HG02870 (cell line): ENCODE results near the gene AQP12A.
"Not testable (repeated sequence)": the region's sequence is repeated elsewhere in the genome, so short reads cannot be mapped to it uniquely, and the experiment has no call there.

Experiments
- ATAC-seq: cut with Tn5 transposase; IDR thresholded peaks from one replicate; pipeline ENCODE4 v1.9.1; 2021; ENCODE audit warnings: mild to moderate bottlenecking, moderate library complexity; ENCODE audit not compliant: unreplicated experiment

The AQP12A gene, protein sequence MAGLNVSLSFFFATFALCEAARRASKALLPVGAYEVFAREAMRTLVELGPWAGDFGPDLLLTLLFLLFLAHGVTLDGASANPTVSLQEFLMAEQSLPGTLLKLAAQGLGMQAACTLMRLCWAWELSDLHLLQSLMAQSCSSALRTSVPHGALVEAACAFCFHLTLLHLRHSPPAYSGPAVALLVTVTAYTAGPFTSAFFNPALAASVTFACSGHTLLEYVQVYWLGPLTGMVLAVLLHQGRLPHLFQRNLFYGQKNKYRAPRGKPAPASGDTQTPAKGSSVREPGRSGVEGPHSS

DNA sequence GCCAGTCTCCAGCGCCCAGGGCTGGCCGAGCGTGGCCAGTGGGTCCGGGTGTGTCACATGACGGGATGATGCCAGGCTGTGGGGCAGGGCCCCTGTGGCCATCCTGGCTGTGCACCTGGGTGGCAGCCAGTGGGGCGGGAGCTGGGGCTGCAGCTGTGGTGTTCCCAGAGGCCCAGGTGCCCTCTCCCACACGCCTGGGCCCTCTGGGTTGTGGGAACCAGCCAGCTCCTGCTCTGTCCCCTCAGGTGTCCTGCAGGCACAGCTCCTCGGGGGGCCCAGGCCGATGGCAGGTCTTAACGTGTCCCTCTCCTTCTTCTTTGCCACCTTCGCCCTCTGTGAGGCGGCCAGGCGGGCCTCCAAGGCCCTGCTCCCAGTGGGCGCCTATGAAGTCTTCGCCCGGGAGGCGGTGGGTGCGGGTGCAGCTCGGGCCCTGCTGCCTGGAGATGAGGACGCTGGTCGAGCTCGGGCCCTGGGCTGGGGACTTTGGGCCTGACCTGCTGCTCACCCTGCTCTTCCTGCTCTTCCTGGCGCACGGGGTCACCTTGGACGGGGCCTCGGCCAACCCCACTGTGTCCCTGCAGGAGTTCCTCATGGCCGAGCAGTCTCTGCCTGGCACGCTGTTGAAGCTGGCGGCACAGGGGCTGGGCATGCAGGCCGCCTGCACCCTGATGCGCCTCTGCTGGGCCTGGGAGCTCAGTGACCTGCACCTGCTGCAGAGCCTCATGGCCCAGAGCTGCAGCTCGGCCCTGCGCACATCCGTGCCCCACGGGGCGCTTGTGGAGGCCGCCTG lies at the start of gene AQP12A:
AQP12A (plus strand) TSS at position 236 of the 790 bp plus-strand sequence; CDS start at position 284, 48 bp downstream.
- ATAC-seq: not testable (repeated sequence)

DNA sequence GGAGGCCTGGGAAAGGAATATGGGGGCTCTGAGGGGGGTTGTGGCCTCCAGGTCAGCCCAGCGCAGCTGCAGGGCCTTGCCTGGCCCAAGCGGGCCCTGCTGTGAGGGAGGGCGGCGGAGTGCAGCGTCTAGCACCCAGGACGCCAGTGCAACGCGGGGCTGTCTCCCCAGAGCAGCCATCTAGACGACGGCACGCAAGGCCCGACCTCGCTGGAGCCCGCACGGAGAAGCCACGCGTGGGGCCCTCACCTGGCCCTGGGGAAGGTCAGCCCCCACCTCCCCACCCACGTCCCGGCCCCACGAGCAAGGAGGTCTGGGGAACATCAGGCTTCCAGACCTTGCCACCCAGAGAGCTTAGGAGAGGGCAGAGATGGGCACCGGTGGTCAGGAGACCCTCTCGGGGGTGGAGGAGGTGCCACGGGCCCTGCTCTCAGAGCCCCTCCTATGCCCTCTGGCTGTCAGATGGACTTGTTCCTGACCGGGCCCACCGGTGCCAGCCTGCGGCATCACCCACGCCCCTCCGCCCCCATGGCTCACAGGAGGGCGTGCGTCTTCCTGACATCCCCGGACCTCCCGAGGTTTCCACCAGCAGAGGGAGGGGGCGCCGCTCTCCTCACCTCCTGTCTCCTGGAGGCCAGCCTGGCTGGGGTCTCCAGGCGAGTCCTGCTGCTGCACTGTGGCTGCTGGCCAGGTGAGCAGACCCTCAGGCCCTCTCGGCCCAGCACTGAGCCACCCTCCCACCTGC lies 49.4 kb upstream of the AQP12A start:
- ATAC-seq: no peak

DNA sequence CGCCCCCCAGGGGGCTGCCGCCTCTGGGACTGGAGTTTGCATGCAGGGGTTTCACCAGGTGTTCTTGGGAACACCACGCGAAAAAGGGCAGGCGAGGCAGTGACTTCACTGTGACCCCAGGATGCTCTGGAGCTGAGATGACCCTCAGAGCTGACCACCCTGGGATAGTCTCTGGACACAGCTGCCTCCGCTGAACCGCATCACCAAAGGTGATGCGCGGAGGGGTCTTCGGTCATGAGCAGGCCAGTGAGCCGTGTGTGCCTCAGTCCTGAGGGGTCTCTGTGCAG lies 48.9 kb upstream of the AQP12A start:
- no peak for ATAC-seq

DNA sequence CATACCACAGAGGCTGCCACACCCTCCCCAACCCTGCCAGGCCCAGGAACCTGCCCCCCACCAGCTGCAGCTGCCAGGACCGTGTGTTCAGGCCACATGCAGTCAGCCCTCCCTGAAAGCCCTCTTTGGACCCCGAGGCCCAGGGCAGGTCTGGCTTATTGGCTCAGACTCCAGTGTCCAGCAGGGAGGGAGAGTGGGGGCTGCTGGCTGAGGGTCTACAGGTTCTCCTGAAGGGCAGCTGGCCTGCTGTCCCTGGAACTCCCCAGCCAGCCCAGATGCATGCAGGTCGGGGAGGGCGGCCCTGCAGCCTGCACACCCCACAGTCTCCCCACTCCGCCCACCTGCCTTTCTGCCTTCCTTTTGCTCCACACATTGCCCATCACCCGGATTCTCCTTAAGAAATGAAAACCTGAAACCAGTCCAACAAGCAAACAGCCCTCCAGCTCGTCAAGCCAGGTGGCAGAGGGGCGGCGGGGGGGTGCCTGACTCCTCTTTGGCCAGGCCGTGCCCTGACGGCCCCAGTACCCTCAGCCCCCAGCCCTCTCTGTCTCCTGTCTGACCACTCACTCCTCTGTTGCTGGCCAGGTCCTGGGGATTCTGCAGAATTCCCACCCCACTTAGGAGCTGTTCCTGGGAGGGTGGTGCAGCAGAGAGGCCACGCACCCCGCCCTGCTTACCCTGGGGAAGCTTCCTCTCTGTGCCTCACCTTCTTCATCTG lies 48.4 kb upstream of the AQP12A start:
- no peak for ATAC-seq

DNA sequence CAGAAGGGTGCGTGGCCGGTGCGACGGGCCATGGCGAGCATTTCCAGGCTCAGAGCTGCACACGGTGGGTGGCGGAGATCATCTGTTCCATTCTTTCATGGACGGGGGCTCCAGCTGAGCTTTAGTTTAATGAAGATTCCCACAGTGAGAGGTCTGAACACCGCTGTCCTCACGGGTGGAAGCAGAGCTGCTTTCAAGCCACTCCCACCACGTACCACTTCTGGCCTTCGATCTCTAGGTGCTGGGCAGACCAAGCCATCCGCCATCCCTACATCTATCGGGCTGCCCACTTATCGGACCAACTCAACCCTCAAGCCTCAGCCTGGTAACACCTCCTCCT lies 47.9 kb upstream of the AQP12A start:
- ATAC-seq: no peak

DNA sequence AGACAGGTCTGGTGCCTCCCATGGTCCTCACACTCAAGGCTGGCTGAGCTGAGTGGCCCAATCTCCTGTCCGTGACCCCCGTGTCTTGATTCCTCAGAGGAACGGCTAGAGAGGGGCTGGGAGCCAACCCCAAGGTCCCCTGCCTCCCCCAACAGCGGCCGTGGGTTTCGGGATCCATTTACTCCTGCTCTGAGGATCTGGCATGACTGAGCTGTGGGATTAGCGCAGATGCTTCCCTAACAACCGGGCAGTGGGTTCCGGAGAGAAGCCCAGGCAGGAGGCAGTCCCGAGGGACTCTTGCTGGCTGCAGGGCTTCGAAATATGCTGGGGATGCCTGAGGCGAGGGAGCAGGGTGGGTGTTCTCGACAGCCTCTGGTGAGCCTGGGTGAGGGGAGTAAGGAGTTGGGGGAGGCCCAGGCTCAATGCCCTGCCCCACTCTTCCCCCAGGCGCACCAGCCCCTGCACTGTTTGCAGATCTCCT lies 47.5 kb upstream of the AQP12A start:
- no peak for ATAC-seq

DNA sequence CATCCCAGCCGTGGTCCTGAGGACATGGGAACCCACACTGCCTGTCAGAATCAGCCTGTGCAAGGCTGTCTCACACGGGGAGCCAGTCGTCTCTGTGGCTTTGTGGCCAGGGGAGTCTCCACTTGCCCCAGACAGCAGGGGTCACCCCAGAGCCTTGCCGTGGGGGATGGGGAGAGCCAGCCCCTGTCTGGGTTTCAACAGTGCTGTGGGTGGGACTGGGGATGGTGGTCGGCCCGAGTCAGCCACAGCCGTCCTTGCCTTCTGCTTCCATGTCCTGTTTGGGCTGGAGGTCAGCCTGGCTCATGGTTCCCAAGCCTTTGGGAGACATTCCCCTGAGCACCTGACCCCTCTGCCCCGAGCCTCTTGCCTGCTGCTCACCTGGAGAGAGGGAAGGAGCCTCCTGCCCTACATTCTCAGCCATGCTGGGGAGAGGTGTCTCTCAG lies 46.8 kb upstream of the AQP12A start:
- ATAC-seq: no peak

DNA sequence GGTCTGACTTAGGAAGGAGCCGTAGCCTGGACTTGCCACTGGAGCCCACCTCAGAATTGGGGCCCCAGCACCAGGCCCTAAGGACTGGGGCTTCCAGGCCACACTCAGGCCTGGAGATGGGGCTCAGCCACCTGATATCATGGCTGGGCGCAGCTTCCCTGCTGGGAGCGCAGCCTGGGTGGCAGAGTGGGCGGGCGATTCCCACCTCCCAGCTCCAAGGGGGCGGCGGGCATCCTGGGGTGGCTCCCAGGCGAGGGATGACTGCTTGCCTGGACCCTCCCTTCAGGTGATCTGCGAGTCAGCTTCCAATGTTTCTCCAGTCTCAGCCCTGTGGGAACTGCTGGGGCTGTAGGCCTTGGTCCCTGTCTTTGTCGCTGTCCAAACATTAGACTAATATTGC lies 46.3 kb upstream of the AQP12A start:
- ATAC-seq: no peak

DNA sequence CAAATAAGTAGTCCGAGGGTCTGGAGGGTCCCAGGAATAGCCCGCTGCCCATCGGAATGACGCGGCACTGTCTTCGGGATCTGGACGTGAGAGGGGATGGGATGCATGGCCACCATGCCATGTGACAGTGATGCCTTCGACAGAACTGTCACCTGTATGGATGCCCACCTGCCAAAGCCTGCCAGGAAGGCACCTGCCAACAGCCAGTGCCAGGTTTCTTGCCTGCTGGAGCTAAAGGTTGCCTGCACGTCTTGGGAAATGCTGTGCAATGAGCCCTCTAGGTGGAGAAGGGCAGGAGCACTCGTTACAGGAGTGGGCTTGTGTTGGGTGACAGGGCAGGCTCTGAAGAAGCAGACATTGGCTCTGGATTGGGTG lies 45.9 kb upstream of the AQP12A start:
- ATAC-seq: no peak

DNA sequence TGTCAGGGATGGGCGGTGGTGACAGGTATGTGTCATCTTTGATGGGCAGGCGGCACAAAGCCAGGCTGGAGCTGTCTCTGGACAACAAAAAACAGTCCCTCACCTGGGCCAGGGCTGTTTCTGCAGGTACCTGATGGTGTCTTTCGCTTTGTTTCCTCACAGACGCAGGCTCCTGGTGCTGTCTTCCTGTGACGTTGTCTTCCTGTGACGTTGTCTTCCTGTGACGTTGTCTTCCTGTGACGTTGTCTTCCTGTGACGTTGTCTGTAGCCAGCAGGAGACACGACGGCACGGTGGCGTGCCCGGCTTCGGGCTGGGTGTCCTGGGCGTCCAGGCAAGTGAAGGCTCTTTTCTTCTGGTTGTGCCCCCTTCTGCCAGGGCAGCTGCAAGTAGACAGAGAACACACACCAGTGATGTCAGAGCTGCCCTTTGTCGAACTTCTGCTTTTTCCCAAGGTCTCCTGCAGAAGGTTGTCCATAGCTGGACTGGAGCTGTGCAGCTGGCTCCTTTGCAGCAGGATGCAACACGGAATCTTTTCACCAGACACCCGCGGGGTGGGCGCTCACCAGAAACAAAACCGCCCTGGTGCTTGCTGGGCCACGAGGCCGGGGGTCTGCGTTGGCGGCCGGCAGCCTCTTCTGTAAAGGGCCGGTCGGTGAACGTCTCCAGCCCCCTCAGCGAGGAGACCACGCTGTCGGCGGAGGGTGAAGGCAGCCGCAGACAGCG lies 45.3 kb upstream of the AQP12A start:
- ATAC-seq: no peak

DNA sequence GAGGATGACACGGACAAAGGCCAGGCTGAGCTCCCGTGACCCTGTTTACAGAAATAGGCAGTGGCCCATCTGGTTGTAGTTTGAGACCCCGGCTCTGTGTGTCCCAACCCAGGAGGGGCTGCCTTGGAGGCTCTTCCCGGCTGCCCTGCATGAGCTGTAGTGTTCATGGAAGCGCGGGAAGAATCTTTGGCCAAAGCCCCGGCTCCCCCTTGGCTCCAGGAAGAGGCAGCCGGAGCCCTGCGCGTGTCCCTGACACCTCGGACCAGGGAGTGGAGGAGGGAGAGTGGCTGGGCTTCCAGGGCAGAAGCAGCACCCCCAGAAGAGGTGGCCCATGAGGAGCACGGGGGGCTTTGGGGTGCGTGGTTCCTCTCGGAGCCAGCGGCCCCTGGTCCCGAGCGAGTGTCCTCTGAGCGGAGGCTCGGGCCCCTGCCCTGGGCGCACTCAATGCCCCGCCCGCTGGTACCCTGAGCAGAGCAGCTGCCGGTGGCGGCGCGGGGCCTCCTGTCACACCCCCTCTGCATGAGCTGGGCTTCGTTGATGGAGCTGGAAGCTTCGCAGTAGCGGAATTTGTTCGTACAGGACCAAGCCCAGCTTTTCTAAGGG lies 44.7 kb upstream of the AQP12A start:
- no peak for ATAC-seq

DNA sequence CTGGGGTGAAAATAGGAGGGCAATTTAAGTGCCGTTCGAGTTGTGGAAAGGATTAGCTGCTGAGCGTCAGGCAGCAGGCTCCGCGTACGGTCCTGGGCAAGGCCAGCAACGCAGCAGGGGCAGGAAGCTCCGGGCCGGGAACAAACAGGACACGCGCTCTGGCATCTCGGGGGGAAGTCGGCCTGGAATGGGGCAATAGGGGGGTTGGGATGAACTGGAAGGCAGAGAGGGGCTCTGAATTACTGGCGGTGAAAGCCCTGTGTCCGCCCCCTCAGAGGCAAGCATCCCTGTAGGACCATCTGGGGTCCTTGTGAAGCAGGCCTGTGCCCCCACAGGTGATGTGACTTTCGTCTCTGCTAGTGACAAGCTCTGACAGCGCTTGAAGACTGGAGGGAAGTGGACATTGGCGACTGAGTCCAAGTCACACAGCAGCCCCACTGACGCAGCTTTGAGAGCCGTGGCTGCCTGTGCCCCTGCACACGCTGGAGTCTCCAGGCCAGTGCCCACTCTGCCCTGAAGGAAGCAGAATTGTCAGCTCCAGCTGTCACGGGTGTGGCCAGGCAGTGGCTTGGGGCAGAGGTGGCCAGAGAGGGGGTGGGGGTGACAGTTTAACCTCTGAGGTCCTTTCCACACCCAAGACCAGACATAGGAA lies 44.0 kb upstream of the AQP12A start:
- ATAC-seq: no peak

DNA sequence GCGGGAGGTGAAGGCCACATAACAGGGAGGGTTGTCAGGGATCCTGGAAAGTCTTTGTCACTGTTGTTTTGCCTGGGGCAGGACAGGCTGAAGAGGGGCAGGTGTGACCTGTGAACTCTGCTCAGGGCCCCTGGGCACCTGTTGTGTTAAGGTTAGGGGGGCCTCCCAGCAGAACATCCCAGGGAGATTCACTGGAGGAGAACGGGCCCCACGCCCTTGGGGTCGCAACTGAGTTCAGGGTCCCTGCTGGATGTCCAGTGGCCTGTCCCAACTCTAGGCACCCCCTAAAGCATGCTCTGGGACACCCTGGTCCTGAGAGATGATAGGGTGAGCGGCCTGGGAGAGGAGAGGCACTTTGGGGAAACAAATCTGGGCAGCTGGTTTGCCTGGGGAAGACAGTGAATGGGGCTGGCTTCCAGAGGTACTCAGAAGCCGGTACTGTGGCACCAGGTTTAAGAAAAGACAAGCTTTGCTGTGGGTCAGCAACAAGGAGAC lies 43.5 kb upstream of the AQP12A start:
- ATAC-seq: no peak

DNA sequence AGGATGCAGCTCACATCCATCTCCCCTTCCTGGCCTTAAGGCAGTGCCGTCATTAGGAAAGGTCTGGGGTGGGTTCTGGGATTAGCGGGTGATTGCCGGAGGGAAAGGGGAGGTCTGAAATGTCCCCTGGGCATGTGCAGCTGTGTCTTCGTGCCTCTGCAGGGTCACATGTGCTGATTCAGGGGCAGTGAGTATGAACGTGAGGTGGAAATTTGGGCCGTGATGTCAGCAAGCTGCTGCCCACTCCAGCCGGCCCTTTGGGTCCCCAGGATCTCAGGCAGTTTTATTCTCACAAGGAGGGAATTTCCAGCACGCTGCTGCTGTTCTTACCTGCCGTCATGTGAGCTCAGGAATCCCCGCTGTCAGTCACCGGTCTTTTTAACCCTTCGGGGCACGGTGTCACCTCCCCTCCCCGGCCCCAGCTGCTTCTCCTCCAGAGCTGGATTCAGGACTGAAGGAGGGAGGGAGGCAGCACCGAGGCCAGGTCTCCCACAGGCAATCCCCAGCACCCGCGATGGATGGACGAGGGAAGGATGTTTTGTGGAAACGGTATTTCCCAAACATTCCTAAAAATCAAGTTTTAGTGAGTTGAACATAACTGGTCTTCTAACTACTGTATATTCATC lies 42.9 kb upstream of the AQP12A start:
- no peak for ATAC-seq

DNA sequence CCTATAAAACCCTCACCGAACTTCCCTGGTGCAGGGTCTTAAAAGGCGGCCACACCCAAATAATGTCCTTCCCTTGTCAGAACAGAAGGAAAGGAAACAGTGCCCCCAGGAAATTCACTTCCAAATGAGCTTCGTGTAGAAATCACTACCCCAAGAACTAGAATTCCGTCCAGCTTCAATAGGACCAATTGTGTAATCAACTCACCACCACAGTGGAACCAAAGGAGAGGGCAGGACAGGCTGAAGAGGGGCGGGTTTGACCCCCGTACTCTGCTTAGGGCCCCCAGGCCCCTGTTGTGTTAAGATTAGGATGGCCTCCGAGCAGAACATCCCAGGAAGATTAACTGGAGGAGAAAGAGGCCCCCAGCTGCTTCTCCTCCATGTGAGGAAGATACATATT lies 42.3 kb upstream of the AQP12A start:
- ATAC-seq: no peak

DNA sequence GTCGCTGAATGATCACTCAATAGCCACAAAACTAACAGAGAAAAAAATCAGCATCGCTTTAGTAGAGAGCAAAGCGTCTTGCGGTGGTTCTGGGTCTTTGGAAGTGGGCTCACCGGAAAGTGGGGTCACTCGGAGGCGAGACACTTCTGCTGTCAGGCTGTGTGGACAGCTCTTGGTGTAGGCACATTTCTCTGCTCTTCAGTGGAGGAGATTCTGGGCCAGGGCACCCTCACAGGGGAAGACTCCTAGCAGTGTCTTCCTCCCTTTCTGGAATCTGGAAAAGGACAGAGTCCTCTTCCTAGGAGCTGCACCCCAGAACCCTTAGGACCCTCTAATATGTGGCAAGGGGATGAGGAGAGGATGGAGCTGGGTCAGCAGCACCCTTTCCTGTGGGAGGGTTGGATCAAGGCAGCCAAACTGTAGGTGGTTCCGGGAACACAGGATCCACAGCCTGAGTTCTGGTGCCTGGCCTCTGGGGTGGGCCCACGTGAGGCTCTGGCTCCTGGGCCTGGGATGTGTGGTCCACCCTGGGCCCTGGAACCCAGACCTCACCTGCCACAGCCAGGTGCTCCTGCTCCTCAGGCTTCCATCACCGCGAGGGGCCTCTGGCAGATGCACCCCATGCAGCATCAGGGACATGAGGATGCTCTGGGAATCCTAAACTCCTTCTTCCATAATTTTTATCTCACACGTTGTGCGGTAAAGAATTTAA lies 41.3 kb upstream of the AQP12A start:
- ATAC-seq: no peak

DNA sequence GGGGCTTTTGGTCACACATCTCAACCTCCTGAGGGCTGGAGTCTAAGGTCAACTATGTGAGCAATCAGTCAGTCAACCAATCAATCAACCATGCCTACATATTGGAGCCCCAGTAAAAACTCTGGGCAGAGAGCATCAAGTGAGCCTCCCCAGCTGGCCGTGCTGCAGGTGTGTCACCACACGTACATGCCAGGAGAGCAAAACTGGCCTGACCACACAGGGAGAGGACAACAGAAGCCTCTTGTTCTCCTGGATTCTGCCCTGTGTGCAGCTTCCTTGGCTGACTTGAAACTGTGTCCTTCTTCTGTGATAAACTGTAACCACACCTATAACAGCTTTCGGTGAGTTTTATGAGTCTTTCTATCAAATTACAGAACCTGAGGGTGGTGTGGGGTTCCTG lies 40.5 kb upstream of the AQP12A start:
- ATAC-seq: no peak
